Keratinocyte (primary cell): ENCODE data around the gene ABHD4. TPM values are rescaled to one million over a fixed set of nuclear protein-coding genes. Genes with fewer than 3 reads are reported as not detected.

Experiments used
- DNase-seq: peaks from one replicate; pipeline ENCODE4 v3.0.0-alpha.2; 2011; ENCODE audit warnings: low read depth, missing footprints, low spot score
- FAIRE-seq: peaks from 2 replicates; lab custom pipeline; 2011; peaks lifted over from hg19 to GRCh38; lab: Jason Lieb, UNC
- H2AFZ ChIP-seq: 2 replicates; pipeline ENCODE4 v1.6.0; 2012; ENCODE audit warnings: low read length, control low read depth, inconsistent platforms; ENCODE audit not compliant: control insufficient read depth
- H3K27ac ChIP-seq: 2 replicates; pipeline ENCODE4 v1.5.1; 2011; ENCODE audit warnings: low read length; ENCODE audit not compliant: control insufficient read depth, insufficient read depth
- H3K27me3 ChIP-seq: 3 replicates; pipeline ENCODE4 v1.6.0; 2011; ENCODE audit warnings: low read length; ENCODE audit not compliant: control insufficient read depth, insufficient read depth; ENCODE audit errors: extremely low read depth
- H3K36me3 ChIP-seq, 2 experiments: 2 replicates in 1 of 2; 3 replicates in 1 of 2; pipeline ENCODE4 v1.5.1; 2011; ENCODE audit warnings: low read length in 2 of 2, mild to moderate bottlenecking in 1 of 2; ENCODE audit not compliant: control insufficient read depth in 2 of 2, insufficient read depth in 2 of 2; ENCODE audit errors: extremely low read depth in 1 of 2
- H3K4me1 ChIP-seq: 3 replicates; pipeline ENCODE4 v1.5.1; 2011; ENCODE audit warnings: low read length; ENCODE audit not compliant: control insufficient read depth, insufficient read depth; ENCODE audit errors: extremely low read depth
- H3K4me2 ChIP-seq: 3 replicates; pipeline ENCODE4 v1.6.0; 2011; ENCODE audit warnings: low read depth, low read length; ENCODE audit not compliant: control insufficient read depth, insufficient read depth; ENCODE audit errors: extremely low read depth
- H3K4me3 ChIP-seq, 3 experiments: fragments of 200-600 bp in 1 of 3; sonication (generic) in 1 of 3; 2 replicates in 2 of 3; 3 replicates in 1 of 3; pipeline ENCODE4 v1.5.1; 2011 to 2016; ENCODE audit warnings: low read length in 3 of 3, mild to moderate bottlenecking in 3 of 3, control low read depth in 2 of 3, inconsistent platforms in 1 of 3, low read depth in 1 of 3, mixed read lengths in 1 of 3, mixed run types in 1 of 3, moderate library complexity in 1 of 3; ENCODE audit not compliant: control insufficient read depth in 2 of 3, insufficient read depth in 2 of 3; ENCODE audit errors: extremely low read depth in 1 of 3
- H3K79me2 ChIP-seq: 2 replicates; pipeline ENCODE4 v1.6.0; 2012; ENCODE audit warnings: low read length; ENCODE audit not compliant: control insufficient read depth, insufficient read depth
- H3K9ac ChIP-seq: 3 replicates; pipeline ENCODE4 v1.6.0; 2011; ENCODE audit warnings: low read length; ENCODE audit not compliant: control insufficient read depth, insufficient read depth; ENCODE audit errors: extremely low read depth
- H3K9me1 ChIP-seq: 3 replicates; pipeline ENCODE4 v1.6.0; 2011; ENCODE audit warnings: low read length; ENCODE audit not compliant: control insufficient read depth, insufficient read depth; ENCODE audit errors: extremely low read depth
- H3K9me3 ChIP-seq: 2 replicates; pipeline ENCODE4 v1.5.1; 2012; ENCODE audit warnings: low read depth, low read length; ENCODE audit not compliant: control insufficient read depth
- H4K20me1 ChIP-seq: 3 replicates; pipeline ENCODE4 v1.6.0; 2011; ENCODE audit warnings: low read length; ENCODE audit not compliant: control insufficient read depth, insufficient read depth; ENCODE audit errors: extremely low read depth
- EZH2 ChIP-seq: IDR thresholded peaks from one replicate; pipeline ENCODE4 v1.6.1; 2012; ENCODE audit warnings: inconsistent platforms, mild to moderate bottlenecking, low read length, moderate library complexity
- dilution Hi-C: fragments of 300-500 bp; cut with MboI; formaldehyde crosslinking; loops from one replicate; pipeline ENCODE4 v1.7.0; 2020; ENCODE audit warnings: low sequenced_read_pairs; ENCODE audit not compliant: extremely low pct_ligation_motif_present
- polyA plus RNA-seq, 5 experiments: library from polyadenylated mRNA; depleted of rRNA in 3 of 5; stranded (reverse) in 3 of 5; stranded (forward) in 1 of 5; unstranded in 1 of 5; fragments of >200 nt; gene quantifications; 1 replicate in 1 of 5; 2 replicates in 3 of 5; 3 replicates in 1 of 5; pipeline versions ENCODE4 v1.2.1 to v1.2.3, GENCODE V29; 2011 to 2012; ENCODE audit warnings: missing spikeins in 2 of 5, low read depth in 1 of 5, low replicate concordance in 1 of 5
- TF ChIP-seq, protein P1 (sequence below), 3 experiments: IDR thresholded peaks in 1 of 3; conservative IDR thresholded peaks in 1 of 3; optimal IDR thresholded peaks in 1 of 3; 2 replicates in 2 of 3; 3 replicates in 1 of 3; pipeline versions ENCODE3 to v1.5.1; 2011; ENCODE audit warnings: low read length in 3 of 3, mild to moderate bottlenecking in 3 of 3, moderate library complexity in 2 of 3, control low read depth in 1 of 3, inconsistent platforms in 1 of 3; ENCODE audit not compliant: insufficient read depth in 2 of 3; ENCODE audit errors: extremely low read depth in 1 of 3

ABHD4 gene
- polyA plus RNA-seq, 1 donor (not counting 4 experiments of a cell fraction or from before 2014, with no cell fraction given), result 17.7 TPM

DNA sequence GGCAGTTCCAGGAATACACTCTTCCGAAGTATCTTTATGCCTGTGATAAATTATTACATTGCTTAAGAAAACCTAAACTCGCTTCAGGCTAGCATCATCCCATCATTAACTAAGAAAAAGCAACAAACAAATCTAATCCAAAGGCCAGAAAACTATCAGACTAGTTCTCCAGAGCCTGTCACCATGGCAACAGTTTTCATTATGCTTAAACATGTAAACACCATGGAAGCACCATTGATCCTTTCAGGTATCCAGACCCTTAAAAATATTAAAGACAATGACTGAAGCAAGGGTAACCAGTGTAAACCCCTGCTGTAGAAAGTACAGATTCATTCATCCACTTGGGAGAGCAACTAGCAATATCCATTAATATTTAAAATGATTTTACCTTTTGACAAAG, 18.9 kb upstream of the ABHD4 start:
- H3K79me2 ChIP-seq, result peaks cover 57% of the 10 kb centered on the region

DNA sequence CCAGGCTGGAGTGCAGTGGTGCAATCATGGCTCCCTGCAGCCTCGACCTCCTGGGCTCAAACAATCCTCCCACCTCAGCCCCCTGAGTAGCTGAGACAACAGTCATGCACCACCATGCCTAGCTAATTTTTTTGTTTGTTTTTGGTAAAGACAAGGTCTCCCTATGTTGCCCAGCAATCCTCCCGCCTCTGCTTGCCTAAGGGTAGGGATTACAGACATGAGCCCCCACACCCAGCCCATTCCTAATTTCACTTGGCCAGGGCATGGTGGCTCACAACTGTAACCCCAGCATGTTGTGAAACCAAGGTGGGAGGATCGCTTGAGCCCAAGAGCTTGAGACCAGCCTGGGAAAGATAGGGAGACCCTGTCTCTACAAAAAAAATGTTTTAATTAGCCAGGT, 18.2 kb upstream of the ABHD4 start:
- H3K4me1 ChIP-seq, result no peaks in the 10 kb centered on the region
- H3K9ac ChIP-seq, result no peak overlapping the region
- DNase-seq (no peak), FAIRE-seq (no peak)
- peaks cover 2% of the 10 kb centered on the region for H3K9me1 ChIP-seq
- no peaks in the 10 kb centered on the region for H3K9me3 ChIP-seq
- dilution Hi-C loops, result no loop called here
- no peaks in the 10 kb centered on the region for H3K27me3 ChIP-seq
- no peak overlapping the region for H2AFZ ChIP-seq
- peaks cover 3 to 5% of the 10 kb centered on the region in 2 experiments for H3K36me3 ChIP-seq
- TF ChIP-seq EZH2, result no peak
- TF ChIP-seq, protein P1, sequence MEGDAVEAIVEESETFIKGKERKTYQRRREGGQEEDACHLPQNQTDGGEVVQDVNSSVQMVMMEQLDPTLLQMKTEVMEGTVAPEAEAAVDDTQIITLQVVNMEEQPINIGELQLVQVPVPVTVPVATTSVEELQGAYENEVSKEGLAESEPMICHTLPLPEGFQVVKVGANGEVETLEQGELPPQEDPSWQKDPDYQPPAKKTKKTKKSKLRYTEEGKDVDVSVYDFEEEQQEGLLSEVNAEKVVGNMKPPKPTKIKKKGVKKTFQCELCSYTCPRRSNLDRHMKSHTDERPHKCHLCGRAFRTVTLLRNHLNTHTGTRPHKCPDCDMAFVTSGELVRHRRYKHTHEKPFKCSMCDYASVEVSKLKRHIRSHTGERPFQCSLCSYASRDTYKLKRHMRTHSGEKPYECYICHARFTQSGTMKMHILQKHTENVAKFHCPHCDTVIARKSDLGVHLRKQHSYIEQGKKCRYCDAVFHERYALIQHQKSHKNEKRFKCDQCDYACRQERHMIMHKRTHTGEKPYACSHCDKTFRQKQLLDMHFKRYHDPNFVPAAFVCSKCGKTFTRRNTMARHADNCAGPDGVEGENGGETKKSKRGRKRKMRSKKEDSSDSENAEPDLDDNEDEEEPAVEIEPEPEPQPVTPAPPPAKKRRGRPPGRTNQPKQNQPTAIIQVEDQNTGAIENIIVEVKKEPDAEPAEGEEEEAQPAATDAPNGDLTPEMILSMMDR (optimal IDR thresholded peaks at IDR 0.05 in 1 of 3, IDR thresholded peaks at IDR 0.05 in 1 of 3, conservative IDR thresholded peaks at IDR 0.05 in 1 of 3; ENCODE audit: extremely low read depth in 1 of 3, insufficient read depth in 2 of 3, low read length in 3 of 3), result no peak
- H3K79me2 ChIP-seq, result peaks cover 63% of the 10 kb centered on the region
- H3K27ac ChIP-seq, result no peak overlapping the region
- no peak overlapping the region for H3K4me2 ChIP-seq
- no peak overlapping the region for H3K4me3 ChIP-seq
- peaks cover 7% of the 10 kb centered on the region for H4K20me1 ChIP-seq

More for the DNA sequence above, 18.9 kb upstream of the ABHD4 start:
- Histone ChIP-seq H3K9ac (no peak overlapping the region), H3K4me2 (no peak overlapping the region), H4K20me1 (peaks cover 4% of the 10 kb centered on the region), H3K27me3 (no peaks in the 10 kb centered on the region), H3K9me1 (peaks cover 2% of the 10 kb centered on the region), H3K4me1 (no peaks in the 10 kb centered on the region), H3K9me3 (no peaks in the 10 kb centered on the region), H2AFZ (no peak overlapping the region), H3K36me3 (peaks cover 6 to 10% of the 10 kb centered on the region in 2 experiments), H3K27ac (no peak overlapping the region), H3K4me3 (no peak overlapping the region)
- FAIRE-seq (no peak), DNase-seq (no peak)
- dilution Hi-C loops, result no loop called here
- no peak for TF ChIP-seq EZH2
- TF ChIP-seq, protein P1 (optimal IDR thresholded peaks at IDR 0.05 in 1 of 3, IDR thresholded peaks at IDR 0.05 in 1 of 3, conservative IDR thresholded peaks at IDR 0.05 in 1 of 3; ENCODE audit: extremely low read depth in 1 of 3, insufficient read depth in 2 of 3, low read length in 3 of 3), result no peak
